Measurements from ENCODE around the gene SETD6. TPM values are rescaled to one million over a fixed set of nuclear protein-coding genes. Genes with fewer than 3 reads are reported as not detected.

SETD6 gene
- total RNA-seq, 1 donor from 2014 or later, result 34.4 TPM

GRCh38 chr16:58519707-58520106 is 4.4 kb downstream of the SETD6 start:
- Mint-ChIP-seq H3K36me3 (ENCODE audit: low read depth) (peaks cover 67% of the 10 kb centered on the region), H3K27me3 (no peaks in the 10 kb centered on the region), H3K9me3 (no peaks in the 10 kb centered on the region), H3K4me3 (no peak overlapping the region), H3K27ac (no peak overlapping the region), H3K4me1 (peaks cover 17% of the 10 kb centered on the region)
- DNase-seq, result no peak
- intact Hi-C loops (cut with micrococcal nuclease), result loop anchor here (2.0 kb wide), 1 partner anchor 15 kb away; no protein-coding TSS in a partner anchor

- H3K4me1 Mint-ChIP-seq, result peaks cover 2% of the 10 kb centered on the region
- no peaks in the 10 kb centered on the region for H3K27me3 Mint-ChIP-seq
- peaks cover 62% of the 10 kb centered on the region for H3K36me3 Mint-ChIP-seq (ENCODE audit: low read depth)
- H3K4me3 Mint-ChIP-seq, result no peak overlapping the region
- H3K27ac Mint-ChIP-seq, result no peak overlapping the region
- DNase-seq, result no peak
- H3K9me3 Mint-ChIP-seq, result no peaks in the 10 kb centered on the region
- intact Hi-C loops (cut with micrococcal nuclease), result no loop called here
Observed at GRCh38 chr16:58530179-58530578, 14.9 kb downstream of the SETD6 start.

GRCh38 chr16:58532414-58532813 is 17.1 kb downstream of the SETD6 start:
- Mint-ChIP-seq H3K9me3 (no peaks in the 10 kb centered on the region), H3K36me3 (ENCODE audit: low read depth) (peaks cover 66% of the 10 kb centered on the region), H3K27me3 (no peaks in the 10 kb centered on the region), H3K4me1 (peaks cover 3% of the 10 kb centered on the region), H3K4me3 (no peak overlapping the region), H3K27ac (no peak overlapping the region)
- DNase-seq, result no peak
- intact Hi-C loops (cut with micrococcal nuclease), result loop anchor here (2.0 kb wide), 1 partner anchor 46 kb away; no protein-coding TSS in a partner anchor

GRCh38 chr16:58533751-58534470 is 18.6 kb downstream of the SETD6 start:
- intact Hi-C loops (cut with micrococcal nuclease), result loop anchor here (2.0 kb wide), 2 partner anchors 15 to 45 kb away; no protein-coding TSS in a partner anchor
- no peak overlapping the region for H3K27ac Mint-ChIP-seq
- peaks cover 73% of the 10 kb centered on the region for H3K36me3 Mint-ChIP-seq (ENCODE audit: low read depth)
- DNase-seq, result no peak
- no peaks in the 10 kb centered on the region for H3K9me3 Mint-ChIP-seq
- H3K4me1 Mint-ChIP-seq, result peaks cover 6% of the 10 kb centered on the region
- H3K27me3 Mint-ChIP-seq, result no peaks in the 10 kb centered on the region
- H3K4me3 Mint-ChIP-seq, result no peak overlapping the region

DNA sequence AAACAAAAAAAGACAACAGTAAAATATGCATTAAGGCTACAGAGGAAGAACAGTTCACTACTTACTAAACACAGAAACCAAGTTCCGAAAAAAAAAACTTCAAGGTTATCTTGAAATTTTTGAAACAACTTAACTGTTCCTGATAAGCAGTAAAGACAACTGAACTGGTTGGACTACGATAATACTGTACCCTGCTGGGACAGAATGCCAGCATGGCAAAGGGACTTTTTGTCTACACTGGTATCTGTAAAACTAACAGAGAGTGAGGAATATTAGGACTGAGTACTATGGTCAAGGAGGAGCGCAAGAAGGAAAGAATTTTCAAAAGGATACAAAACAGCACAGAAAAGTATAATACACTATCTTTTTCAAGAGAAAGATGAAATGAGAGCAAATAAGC is 19.8 kb downstream of the SETD6 start:
- Mint-ChIP-seq H3K9me3 (no peaks in the 10 kb centered on the region), H3K4me1 (peaks cover 6% of the 10 kb centered on the region), H3K4me3 (no peak overlapping the region), H3K36me3 (ENCODE audit: low read depth) (peaks cover 79% of the 10 kb centered on the region), H3K27me3 (no peaks in the 10 kb centered on the region), H3K27ac (no peak overlapping the region)
- intact Hi-C loops (cut with micrococcal nuclease), result loop anchor here (2.0 kb wide), 1 partner anchor 16 kb away; no protein-coding TSS in a partner anchor
- DNase-seq, result no peak

GRCh38 chr16:58536278-58536677 is 21.0 kb downstream of the SETD6 start:
- H3K4me1 Mint-ChIP-seq, result peaks cover 6% of the 10 kb centered on the region
- DNase-seq, result no peak
- intact Hi-C loops (cut with micrococcal nuclease), result no loop called here
- no peak overlapping the region for H3K27ac Mint-ChIP-seq
- peaks cover 79% of the 10 kb centered on the region for H3K36me3 Mint-ChIP-seq (ENCODE audit: low read depth)
- H3K4me3 Mint-ChIP-seq, result no peak overlapping the region
- H3K27me3 Mint-ChIP-seq, result no peaks in the 10 kb centered on the region
- no peaks in the 10 kb centered on the region for H3K9me3 Mint-ChIP-seq

DNA sequence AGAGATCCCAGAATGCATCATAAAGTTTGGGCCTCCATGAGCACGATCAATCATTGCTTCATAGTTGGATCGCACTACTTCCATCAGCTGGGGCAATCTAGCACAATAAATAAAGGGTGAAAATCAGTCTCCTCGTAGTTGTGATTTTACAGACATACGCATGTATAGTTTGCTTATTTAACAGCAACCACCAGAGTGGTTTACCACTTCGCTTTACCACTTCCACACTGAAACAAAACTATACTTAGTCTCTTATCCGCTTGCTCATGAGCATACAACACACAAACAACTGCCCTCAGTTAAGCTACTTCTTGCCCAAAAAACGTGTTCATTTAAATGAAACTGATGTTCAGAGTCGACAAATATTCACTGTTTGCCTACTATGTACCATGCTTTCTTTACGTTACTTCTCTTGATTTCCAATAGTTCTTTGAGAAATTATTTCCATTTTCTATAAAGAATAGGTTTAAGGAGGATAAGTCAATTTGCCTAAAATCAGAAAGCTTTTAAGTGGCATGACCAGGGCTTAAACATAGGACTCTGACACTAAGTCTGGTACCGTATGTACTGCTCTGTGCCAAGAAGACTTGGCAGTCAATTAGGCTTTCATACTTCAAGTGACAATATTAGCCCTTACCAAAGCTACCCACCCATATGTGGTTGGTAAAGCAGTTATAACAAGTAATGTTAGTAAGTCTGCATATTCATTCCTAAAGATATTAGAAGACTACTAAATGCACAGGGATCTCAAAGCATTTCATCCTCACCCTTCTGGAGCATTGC is 22.0 kb downstream of the SETD6 start:
- H3K9me3 Mint-ChIP-seq, result no peaks in the 10 kb centered on the region
- peaks cover 77% of the 10 kb centered on the region for H3K36me3 Mint-ChIP-seq (ENCODE audit: low read depth)
- no peaks in the 10 kb centered on the region for H3K27me3 Mint-ChIP-seq
- intact Hi-C loops (cut with micrococcal nuclease), result no loop called here
- no peak for DNase-seq
- H3K4me3 Mint-ChIP-seq, result no peak overlapping the region
- H3K4me1 Mint-ChIP-seq, result peaks cover 6% of the 10 kb centered on the region
- no peak overlapping the region for H3K27ac Mint-ChIP-seq

DNA sequence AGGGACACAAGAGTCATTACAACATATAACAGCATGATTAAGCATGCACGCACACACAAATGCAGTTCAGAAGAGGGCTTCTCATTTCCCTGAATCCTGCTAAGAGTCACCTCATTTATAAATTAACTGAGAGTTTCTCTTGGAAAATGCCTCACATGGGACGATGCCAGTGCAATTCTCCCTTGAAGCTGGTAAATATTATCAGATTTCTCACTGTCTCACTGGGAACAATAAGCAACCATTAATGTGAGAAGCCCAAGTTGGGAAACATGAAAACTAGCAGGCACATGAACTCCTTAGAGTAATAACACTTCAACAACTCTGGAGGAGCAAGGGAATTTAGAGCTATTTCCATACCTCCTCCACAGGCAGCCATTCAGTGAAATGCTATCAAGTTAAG is 26.4 kb downstream of the SETD6 start:
- Mint-ChIP-seq H3K36me3 (ENCODE audit: low read depth) (peaks cover 77% of the 10 kb centered on the region), H3K27me3 (no peaks in the 10 kb centered on the region), H3K4me1 (peaks cover 4% of the 10 kb centered on the region), H3K9me3 (no peaks in the 10 kb centered on the region), H3K27ac (no peak overlapping the region), H3K4me3 (no peak overlapping the region)
- intact Hi-C loops (cut with micrococcal nuclease), result no loop called here
- DNase-seq, result no peak

DNA sequence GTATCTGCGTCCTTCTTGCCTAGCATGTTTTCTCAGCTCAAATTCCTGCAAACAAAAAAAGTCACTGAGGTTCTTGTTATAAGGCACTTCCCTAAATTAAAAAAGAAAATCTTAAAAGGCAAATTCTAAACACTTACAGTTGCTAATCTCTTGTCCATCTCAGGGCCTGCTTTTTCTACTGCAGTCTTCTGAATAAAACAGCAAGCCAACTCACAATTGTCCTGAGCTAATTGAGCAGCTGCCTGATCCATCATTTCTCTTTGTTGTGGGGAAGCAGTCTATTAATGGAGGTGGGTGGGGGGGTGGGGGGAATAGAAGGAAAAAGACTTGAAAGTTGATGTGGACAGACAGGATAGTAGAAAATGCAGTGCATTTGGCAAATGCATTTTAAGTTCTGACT is 27.0 kb downstream of the SETD6 start:
- H3K36me3 Mint-ChIP-seq (ENCODE audit: low read depth), result peaks cover 77% of the 10 kb centered on the region
- no peaks in the 10 kb centered on the region for H3K27me3 Mint-ChIP-seq
- H3K27ac Mint-ChIP-seq, result peak overlapping the region; percentile 17
- intact Hi-C loops (cut with micrococcal nuclease), result no loop called here
- no peak overlapping the region for H3K4me3 Mint-ChIP-seq
- H3K4me1 Mint-ChIP-seq, result peaks cover 2% of the 10 kb centered on the region
- no peak for DNase-seq
- no peaks in the 10 kb centered on the region for H3K9me3 Mint-ChIP-seq

- intact Hi-C loops (cut with micrococcal nuclease), result no loop called here
- Mint-ChIP-seq H3K27ac (no peak overlapping the region), H3K9me3 (no peaks in the 10 kb centered on the region), H3K27me3 (no peaks in the 10 kb centered on the region), H3K36me3 (ENCODE audit: low read depth) (peaks cover 76% of the 10 kb centered on the region), H3K4me1 (peaks cover under 1% of the 10 kb centered on the region), H3K4me3 (no peak overlapping the region)
- DNase-seq, result no peak
Observed at GRCh38 chr16:58543685-58544084, 28.4 kb downstream of the SETD6 start.

GRCh38 chr16:58548378-58548777 is 33.1 kb downstream of the SETD6 start:
- Mint-ChIP-seq H3K4me3 (no peak overlapping the region), H3K36me3 (ENCODE audit: low read depth) (peaks cover 73% of the 10 kb centered on the region), H3K4me1 (no peaks in the 10 kb centered on the region), H3K9me3 (no peaks in the 10 kb centered on the region), H3K27ac (no peak overlapping the region), H3K27me3 (no peaks in the 10 kb centered on the region)
- DNase-seq, result no peak
- intact Hi-C loops (cut with micrococcal nuclease), result no loop called here

- no peaks in the 10 kb centered on the region for H3K9me3 Mint-ChIP-seq
- no peak overlapping the region for H3K27ac Mint-ChIP-seq
- no peaks in the 10 kb centered on the region for H3K27me3 Mint-ChIP-seq
- intact Hi-C loops (cut with micrococcal nuclease), result no loop called here
- no peak overlapping the region for H3K4me3 Mint-ChIP-seq
- DNase-seq, result no peak
- no peaks in the 10 kb centered on the region for H3K4me1 Mint-ChIP-seq
- H3K36me3 Mint-ChIP-seq (ENCODE audit: low read depth), result peaks cover 75% of the 10 kb centered on the region
Observed at GRCh38 chr16:58551496-58551895, 36.2 kb downstream of the SETD6 start.

DNA sequence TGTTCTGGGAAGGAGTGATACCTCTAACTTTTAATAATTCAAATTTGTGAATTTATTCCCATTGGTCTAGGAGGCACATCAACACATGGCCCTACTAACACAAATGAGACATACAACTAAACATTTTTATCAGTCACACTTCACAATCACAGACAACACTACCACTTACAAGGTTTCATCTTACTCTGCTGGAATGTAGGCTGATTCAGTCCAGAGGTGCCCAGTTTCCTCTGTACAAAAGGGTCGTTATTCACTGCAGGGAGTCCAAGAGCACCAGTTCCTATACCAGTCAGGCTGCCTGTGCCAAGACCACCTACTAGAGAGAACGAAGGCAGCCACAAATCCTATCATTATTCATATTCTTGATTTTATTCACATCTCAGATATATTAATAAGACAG is 41.4 kb downstream of the SETD6 start:
- no peak overlapping the region for H3K27ac Mint-ChIP-seq
- H3K4me3 Mint-ChIP-seq, result no peak overlapping the region
- peaks cover 57% of the 10 kb centered on the region for H3K36me3 Mint-ChIP-seq (ENCODE audit: low read depth)
- no peak for DNase-seq
- H3K27me3 Mint-ChIP-seq, result no peaks in the 10 kb centered on the region
- no peaks in the 10 kb centered on the region for H3K4me1 Mint-ChIP-seq
- intact Hi-C loops (cut with micrococcal nuclease), result no loop called here
- no peaks in the 10 kb centered on the region for H3K9me3 Mint-ChIP-seq

DNA sequence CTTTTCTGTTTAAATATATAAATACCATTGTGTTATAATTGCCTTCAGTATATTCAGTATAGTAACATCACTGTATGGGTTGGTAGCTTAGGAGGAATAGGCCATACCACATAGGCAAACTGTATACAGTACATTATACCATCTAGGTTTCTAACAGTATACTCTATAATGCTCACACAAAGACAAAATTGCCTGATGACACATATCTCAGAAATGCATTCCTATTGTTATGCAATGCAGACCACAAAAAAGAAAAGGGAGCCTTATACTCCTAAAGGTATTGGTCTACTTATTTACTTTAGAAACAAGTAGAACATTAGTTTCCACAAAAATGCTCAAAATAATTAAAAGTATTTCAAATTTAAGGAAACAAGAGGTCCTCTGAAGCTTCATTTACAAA is 47.9 kb downstream of the SETD6 start:
- intact Hi-C loops (cut with micrococcal nuclease), result loop anchor here (5.0 kb wide), 1 partner anchor 39 kb away; no protein-coding TSS in a partner anchor
- Mint-ChIP-seq H3K4me1 (no peaks in the 10 kb centered on the region), H3K36me3 (ENCODE audit: low read depth) (peaks cover 53% of the 10 kb centered on the region), H3K27me3 (no peaks in the 10 kb centered on the region), H3K9me3 (no peaks in the 10 kb centered on the region), H3K4me3 (no peak overlapping the region), H3K27ac (no peak overlapping the region)
- DNase-seq, result no peak
